ENCODE results near the gene PIP5KL1. TPM values are rescaled to one million over a fixed set of nuclear protein-coding genes. Genes with fewer than 3 reads are reported as not detected.
A peak's percentile ranks its signal among the peaks of the same experiment; 100 is the strongest.

PIP5KL1 gene
- total RNA-seq, 1 donor from 2014 or later = 3.4 TPM

DNA sequence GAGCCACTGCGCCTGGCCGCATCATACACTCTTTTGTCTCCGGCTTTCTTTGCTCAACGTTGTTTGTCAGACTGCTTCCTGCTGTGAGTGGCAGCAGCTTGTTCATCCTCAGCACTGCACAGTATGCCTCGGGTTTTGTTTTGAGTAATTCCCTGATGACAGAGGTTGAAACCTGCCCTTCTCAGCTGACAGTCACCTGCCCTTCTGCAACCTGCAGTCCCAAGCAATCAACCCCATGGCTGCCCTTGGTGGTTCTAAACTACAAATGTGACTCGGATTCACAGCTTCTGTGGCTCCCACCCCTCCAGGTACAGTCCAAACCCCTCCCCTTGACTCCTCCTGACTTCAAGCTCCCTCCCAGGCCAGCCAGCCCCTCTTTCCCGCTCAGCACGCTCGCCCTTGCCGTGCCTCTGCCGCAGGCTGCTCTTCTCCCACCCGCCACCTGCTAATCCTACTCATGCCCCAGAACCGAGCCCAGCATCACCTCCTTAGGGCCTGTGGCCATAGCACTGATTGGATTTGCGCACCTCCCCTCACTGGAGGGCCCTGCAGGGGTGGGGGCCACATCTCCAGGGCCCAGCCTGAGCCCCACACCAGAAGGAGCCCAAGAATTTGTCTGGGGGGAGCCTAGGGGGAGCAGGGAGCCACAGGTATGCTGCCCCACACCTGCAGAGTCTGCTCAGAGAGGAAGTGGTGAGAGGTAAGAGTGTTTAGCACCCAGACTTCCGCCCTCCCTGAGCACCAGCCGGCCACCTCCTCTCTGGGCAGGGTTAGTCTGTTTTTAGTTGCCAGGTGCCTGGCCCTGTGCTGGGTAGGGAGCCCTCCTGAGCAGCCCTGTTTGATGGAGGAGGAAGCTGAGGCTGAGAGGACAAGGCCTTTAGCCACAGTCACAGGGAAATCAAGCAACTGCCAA lies 40.1 kb upstream of the PIP5KL1 start:
- TF ChIP-seq, protein P1, sequence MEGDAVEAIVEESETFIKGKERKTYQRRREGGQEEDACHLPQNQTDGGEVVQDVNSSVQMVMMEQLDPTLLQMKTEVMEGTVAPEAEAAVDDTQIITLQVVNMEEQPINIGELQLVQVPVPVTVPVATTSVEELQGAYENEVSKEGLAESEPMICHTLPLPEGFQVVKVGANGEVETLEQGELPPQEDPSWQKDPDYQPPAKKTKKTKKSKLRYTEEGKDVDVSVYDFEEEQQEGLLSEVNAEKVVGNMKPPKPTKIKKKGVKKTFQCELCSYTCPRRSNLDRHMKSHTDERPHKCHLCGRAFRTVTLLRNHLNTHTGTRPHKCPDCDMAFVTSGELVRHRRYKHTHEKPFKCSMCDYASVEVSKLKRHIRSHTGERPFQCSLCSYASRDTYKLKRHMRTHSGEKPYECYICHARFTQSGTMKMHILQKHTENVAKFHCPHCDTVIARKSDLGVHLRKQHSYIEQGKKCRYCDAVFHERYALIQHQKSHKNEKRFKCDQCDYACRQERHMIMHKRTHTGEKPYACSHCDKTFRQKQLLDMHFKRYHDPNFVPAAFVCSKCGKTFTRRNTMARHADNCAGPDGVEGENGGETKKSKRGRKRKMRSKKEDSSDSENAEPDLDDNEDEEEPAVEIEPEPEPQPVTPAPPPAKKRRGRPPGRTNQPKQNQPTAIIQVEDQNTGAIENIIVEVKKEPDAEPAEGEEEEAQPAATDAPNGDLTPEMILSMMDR (conservative IDR thresholded peaks at IDR 0.05) = no peak
- H3K27me3 Mint-ChIP-seq (ENCODE audit: low read depth) = no peaks in the 10 kb centered on the region

DNA sequence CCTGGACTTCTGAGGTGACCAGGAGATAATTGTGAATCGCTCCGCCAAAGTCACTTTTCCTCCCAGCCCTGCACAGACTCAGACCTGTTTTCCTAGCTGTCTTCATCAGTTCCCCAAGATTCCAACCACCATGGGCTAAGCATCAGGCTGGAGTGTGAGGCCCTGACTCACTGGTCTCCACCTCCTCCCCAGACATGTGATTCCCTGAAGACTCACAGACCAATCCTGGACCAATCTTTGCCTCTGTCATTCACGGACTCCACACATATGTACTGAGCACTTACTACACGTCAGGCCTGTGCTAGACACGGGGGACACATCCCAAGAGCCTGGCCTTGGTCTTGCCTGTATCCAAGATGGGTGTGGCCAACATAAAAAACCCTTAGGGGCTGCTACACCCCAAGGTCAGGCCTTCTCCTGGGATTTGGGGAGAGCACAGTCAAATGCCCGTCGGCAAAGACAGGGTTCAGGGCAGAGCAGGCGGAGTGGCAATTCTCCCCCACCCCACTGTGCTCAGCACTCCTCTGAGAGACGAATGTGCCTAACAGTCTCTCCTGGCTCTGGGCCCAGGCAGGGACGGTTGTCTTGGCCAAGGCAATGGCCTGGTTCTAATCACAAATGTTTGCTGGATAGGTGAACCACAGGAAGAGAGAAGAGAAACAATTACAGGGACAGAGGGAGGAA lies 38.3 kb upstream of the PIP5KL1 start:
- TF ChIP-seq, protein P1 (conservative IDR thresholded peaks at IDR 0.05) = no peak
- Mint-ChIP-seq H3K4me3 (no peak overlapping the region), H3K9me3 (no peaks in the 10 kb centered on the region), H3K27me3 (ENCODE audit: low read depth) (no peaks in the 10 kb centered on the region), H3K36me3 (ENCODE audit: low read depth) (no peaks in the 10 kb centered on the region), H3K27ac (ENCODE audit: unreplicated experiment) (peak overlapping the region; percentile 78), H3K4me1 (peaks cover 46% of the 10 kb centered on the region)
- DNase-seq (ENCODE audit: low read depth, low spot score) = no peak

More for the DNA sequence above, 40.1 kb upstream of the PIP5KL1 start:
- DNase-seq (ENCODE audit: low read depth, low spot score) = no peak
- no peak overlapping the region for H3K4me3 Mint-ChIP-seq
- H3K27ac Mint-ChIP-seq (ENCODE audit: unreplicated experiment) = peak overlapping the region; percentile 64
- no peaks in the 10 kb centered on the region for H3K36me3 Mint-ChIP-seq (ENCODE audit: low read depth)
- no peaks in the 10 kb centered on the region for H3K9me3 Mint-ChIP-seq
- H3K4me1 Mint-ChIP-seq = peaks cover 52% of the 10 kb centered on the region

DNA sequence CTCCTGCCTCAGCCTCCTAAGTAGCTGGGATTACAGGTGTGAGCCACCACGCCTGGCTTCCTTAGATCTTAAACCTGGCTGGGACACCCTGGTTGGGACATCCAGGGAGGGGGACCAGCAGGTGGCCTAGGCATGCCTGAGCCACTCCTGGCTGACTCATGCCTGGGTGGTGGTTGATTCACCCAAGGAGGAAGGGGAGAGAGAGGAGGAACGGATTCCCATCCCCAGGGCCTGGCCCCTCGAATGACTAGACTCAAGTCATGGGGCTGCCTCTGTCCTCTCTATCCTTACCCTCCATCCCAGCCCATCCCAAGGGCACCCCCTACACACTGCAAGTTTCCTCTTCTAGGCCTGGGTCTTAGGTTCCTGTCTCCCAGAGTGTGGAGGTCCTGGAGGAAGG lies 37.5 kb upstream of the PIP5KL1 start:
- DNase-seq (ENCODE audit: low read depth, low spot score) = no peak
- Mint-ChIP-seq H3K9me3 (no peaks in the 10 kb centered on the region), H3K4me3 (no peak overlapping the region), H3K4me1 (peaks cover 45% of the 10 kb centered on the region), H3K27me3 (ENCODE audit: low read depth) (no peaks in the 10 kb centered on the region), H3K36me3 (ENCODE audit: low read depth) (no peaks in the 10 kb centered on the region), H3K27ac (ENCODE audit: unreplicated experiment) (peak overlapping the region; percentile 78)
- TF ChIP-seq, protein P1 (conservative IDR thresholded peaks at IDR 0.05) = no peak

DNA sequence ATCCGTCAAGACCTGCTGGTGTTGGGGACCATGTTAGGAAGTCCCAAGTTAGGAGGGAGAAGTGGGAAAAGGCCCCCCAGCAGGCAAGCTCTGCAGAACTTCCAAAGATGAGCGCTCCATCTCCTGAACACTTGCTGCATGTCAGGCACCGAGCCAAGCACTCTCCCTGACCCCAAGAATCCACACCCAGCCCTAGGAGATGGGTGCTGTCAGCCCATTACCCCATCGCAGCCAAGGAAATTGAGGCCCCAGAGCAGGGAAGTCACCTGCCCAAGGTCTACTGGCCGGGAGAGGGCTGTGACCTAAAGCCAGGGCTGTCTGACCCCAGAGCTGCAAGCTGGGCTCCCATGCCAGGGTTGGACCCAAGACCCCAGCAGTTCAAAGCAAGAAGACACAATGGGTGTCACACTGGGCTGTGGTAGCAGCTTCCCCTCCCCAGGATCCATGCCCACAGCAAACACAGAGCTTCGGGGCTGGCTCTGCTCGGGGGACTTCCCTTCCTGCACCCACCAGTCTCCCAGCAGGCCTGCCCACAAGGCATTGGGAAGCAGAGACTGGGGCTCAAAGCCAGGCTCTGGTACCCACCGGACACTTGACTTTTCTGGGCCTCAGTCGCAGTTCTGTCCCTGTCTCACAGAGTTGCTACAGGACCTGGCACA lies 36.7 kb upstream of the PIP5KL1 start:
- H3K36me3 Mint-ChIP-seq (ENCODE audit: low read depth) = no peaks in the 10 kb centered on the region
- H3K27ac Mint-ChIP-seq (ENCODE audit: unreplicated experiment) = peak overlapping the region; percentile 43
- no peaks in the 10 kb centered on the region for H3K27me3 Mint-ChIP-seq (ENCODE audit: low read depth)
- TF ChIP-seq, protein P1 (conservative IDR thresholded peaks at IDR 0.05) = no peak
- no peak for DNase-seq (ENCODE audit: low read depth, low spot score)
- H3K4me1 Mint-ChIP-seq = peaks cover 38% of the 10 kb centered on the region
- no peaks in the 10 kb centered on the region for H3K9me3 Mint-ChIP-seq
- no peak overlapping the region for H3K4me3 Mint-ChIP-seq

DNA sequence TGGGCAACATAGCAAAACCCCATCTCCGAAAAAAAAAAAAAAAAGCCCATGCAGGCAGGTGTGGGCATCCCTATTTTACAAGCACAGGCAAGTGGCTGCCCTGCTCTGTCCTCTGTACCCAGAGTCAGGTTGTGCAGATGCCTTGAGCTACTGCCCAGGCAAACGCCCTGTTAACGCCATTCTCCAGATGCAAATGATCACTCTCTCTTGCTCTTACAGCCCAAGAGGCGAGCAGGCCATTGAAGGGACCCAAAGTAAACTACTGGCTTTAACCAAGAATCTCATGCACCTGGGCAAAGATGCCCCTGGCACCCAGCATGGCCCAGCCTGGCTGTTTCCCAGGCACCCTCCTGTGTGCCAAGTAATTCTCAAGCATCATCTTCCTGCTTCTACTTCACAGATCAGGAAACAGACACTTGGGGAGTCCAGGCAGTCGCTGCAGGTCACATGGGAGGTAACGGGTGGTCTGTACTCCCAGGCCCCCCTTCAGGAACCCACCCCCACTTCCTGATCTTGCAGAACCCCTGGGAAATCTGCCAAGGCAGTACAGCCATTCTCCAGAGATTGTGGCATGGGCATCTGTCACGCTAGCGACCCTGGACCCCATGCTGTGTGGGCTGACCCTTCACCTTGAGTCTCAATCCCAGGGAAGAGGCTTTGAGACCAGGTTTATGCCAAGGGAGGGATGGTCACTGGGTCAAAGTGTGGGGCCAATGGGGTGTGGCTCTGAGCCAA lies 36.0 kb upstream of the PIP5KL1 start:
- DNase-seq (ENCODE audit: low read depth, low spot score) = no peak
- peak overlapping the region; percentile 43 for H3K27ac Mint-ChIP-seq (ENCODE audit: unreplicated experiment)
- TF ChIP-seq, protein P1 (conservative IDR thresholded peaks at IDR 0.05) = no peak
- no peak overlapping the region for H3K4me3 Mint-ChIP-seq
- no peaks in the 10 kb centered on the region for H3K9me3 Mint-ChIP-seq
- peaks cover 34% of the 10 kb centered on the region for H3K4me1 Mint-ChIP-seq
- H3K36me3 Mint-ChIP-seq (ENCODE audit: low read depth) = no peaks in the 10 kb centered on the region
- no peaks in the 10 kb centered on the region for H3K27me3 Mint-ChIP-seq (ENCODE audit: low read depth)
